ENCODE measurements around the gene IFNGR1.
"Not testable (repeated sequence)": the region's sequence is repeated elsewhere in the genome, so short reads cannot be mapped to it uniquely, and the experiment has no call there.

Gene IFNGR1

DNA sequence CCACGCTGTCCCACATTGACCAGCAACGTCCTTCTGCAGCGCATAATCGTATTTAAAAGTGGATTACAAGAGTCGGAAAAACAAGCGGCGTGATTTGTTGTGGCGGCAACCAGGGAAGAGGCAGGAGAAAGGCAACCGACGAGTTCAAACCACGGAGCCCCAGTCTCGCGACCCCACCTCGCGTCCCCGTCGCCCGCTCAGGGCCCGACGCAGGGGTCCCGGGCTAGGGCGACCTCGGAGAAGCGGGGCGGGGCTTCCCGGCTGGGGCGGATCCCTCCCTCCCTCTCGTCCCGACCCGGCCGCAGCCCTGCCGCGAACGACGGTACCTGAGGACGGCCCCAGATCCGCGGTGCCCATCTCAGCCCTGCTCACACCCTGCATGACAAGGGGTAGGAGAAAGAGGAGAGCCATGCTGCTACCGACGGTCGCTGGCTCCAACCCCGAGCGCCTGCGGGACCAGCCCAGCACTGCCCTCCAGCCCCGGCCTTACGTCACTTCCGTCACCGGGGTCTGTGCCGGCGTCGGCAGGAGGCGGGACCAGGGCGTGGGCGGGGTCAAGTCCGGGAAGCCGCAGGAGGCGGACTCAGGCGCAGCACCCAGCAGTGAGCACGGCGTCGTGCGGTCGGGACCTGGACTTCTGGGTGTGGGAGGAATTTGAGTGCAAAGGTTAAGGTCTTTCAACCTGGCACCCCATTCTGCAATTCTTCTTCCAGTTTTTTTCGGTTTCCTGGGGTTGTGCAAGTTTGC, at the start of gene IFNGR1:
IFNGR1 (minus strand) TSS at position 469 of the 747 bp plus-strand sequence; CDS start at position 411, 58 bp downstream.
- DNase-seq, result peak; percentile 40

DNA sequence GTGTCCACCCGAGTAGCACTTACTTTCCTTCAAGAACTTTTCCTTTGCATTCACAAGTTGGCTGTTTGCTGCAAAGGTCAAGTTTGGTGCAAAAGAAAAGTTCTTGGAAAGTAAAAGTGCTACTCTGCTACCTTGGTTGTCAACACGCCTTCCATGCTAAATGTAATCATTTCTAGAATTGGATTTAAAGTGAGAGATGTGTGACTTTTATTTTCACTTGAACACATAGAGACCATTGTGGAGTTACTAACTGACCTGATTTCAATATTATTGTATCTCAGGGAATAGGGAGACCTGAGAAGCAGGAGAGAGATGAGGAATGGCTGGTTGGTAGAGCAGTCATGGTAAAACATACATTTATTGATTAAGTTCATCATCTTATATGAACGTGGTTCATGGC, 49.7 kb upstream of the IFNGR1 start:
- DNase-seq, result no peak

DNA sequence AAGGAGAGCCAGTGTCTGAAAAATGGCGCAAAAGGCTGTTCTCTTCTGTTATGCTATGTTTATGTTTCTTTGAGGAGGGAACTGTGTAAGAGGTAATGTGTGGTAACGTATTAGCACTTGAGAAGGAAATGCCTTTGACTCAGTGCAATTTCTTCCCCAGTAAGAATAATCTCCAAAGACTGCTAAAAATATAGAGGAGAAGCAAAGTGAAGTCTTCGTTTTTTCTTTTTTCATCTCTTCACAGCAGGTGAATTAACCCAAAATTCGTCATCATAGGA, 47.1 kb upstream of the IFNGR1 start:
- DNase-seq, result no peak

DNA sequence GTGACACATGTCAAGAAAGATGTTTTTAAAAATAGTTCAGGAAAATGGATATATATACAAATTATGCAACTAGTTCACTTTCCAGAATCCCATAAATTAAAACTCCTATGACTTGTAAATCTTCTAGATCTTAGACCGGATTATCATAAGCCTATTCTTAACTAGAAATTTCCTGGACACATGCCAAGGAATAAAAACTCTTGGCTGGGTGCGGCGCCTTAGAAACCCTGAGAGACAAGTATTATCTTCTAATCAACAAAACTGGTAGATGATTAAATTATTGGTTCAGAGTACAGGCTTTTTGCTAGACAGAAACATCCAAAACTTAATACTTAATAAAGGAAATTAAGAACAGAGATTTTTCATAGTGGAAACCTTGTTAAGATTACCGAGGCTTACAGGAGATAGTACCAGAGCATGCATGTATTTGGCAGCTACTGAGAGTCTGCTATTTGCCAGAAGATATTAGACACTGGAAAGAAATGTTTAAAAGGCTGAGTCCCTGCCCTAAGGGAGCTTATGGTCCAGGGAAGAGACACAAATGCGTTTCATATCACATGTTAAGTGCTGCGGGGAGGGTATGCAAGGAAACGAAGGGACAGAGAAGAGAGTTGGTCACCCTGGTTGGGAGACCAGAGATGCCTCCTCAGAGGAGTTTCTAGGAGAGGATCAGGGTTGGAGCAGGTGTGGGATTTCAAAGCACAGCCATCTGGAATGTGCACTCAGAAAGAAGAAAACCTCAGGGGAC, 46.5 kb upstream of the IFNGR1 start:
- DNase-seq, result no peak

DNA sequence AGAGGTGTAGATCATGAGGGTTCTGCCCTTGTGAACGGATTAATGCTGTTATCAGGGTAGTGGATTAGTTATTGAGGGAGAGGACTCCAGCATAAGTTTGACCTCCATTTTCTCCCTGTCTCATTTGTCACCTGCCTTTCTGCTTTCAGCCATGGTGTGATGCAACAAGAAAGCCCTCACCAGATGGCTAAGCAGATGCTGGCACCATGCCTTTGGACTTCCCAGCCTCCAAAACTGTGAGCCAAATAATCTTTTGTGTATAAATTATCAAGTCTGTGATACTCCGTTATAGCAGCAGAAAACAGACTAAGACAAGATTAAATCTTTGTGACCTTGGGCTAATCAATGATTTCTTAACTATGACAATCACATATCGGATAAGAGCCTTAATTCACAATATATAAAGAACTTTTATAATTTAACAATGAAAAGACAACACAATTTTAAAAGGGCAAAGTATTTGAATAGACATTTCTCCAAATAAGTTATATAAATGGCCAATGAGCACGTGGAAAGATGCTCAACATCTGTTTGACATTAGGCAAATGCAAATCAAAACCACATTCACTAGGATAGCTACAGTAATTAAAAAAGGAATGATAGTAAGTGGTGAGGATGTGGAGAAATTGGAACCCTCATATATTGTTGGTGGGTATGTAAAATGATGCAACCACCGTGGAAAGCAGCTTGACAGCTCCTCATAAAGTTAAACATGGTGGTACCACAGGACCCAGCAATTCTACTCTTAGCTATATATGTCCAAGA, 45.3 kb upstream of the IFNGR1 start:
- no peak for DNase-seq

DNA sequence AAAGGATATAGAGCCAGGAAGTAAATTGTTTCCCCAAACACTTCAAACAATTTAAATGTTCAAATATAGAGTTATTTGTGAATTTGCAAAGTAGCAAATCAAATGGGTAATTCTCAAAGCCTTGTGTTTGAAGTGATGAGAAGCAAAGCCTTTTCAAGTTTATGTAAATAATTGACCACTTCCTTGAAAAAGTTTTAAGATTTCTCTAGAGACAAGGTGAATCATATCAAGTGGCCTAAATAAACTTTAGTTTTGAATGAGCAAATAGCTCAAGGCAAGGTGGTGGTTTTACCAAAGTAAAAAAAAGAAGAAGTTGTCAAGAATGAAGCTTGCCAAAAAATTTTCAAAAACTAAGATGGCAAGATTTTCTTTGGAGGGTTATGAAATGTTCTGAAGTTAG, 42.6 kb upstream of the IFNGR1 start:
- DNase-seq, result no peak

DNA sequence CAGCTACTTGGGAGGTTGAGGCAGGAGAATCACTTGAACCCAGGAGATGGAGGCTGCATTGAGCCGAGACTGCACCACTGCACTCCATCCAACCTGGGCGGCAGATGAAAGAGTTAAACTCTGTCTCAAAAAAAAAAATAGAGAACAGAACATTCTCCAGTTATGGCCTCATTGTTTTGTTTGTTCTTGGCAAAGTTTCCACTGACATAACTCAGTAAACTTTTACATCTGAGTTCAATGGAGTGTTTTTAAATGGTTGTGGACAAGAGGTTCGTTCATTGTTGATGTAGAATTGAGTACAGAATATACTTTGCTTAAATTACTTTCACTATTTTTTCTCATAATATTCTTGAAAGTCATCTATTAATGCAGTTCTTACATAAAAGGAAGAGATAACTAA, 42.2 kb upstream of the IFNGR1 start:
- no peak for DNase-seq

DNA sequence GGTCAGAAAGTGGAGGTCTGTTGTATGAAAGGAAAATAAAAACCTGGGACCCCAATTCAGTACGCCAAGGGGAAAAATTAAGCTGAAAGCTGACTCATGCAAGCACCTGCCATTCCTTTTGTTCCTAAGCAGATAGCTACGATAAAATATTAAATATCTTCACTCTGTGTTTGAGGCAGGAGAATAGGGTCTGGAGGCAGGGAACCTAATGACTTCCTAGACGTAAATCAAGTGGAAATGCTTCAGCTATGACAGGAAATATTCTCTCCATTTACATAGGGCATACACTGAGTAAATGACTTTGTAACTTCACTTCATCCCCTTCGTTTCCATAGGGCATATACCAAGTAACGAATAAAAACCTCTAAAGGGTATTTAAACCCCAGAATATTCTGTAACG, 41.0 kb upstream of the IFNGR1 start:
- DNase-seq, result no peak

DNA sequence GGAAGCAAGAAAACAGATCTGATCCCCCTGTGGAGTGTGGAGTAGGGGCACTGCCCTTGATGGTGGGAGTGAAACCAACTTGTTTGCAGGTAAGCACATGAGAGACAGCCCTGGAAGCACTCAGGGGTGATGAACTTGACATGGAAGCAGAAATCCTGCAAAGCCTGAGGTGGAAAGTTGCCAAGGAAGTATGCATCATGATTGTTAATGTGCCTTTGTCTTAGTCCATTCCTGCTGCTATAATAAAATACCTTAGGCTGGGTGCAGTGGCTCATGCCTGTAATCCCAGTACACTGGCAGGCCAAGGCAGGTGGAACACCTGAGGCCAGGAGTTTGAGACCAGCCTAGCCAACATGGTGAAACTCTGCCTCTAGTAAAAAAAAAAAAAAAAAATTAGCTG, 40.2 kb upstream of the IFNGR1 start:
- no peak for DNase-seq

DNA sequence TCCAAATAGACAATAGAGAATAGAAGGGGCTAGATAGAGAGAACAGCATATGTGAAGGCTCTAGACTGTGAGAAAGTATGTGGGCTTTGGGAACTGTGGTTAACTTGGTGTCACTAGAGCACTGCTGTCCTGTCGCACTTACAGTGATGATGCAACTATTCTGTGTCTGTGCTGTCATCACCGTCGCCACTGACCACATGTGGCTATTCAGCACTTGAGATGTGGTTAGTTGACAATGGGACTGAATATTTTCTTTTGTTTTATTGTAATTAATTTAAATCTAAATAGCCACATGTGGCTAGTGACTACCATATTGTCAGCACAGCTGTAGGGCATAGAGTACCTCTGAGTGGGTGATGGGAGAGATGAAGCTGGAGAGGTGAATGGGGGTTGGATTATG, 39.0 kb upstream of the IFNGR1 start:
- no peak for DNase-seq

DNA sequence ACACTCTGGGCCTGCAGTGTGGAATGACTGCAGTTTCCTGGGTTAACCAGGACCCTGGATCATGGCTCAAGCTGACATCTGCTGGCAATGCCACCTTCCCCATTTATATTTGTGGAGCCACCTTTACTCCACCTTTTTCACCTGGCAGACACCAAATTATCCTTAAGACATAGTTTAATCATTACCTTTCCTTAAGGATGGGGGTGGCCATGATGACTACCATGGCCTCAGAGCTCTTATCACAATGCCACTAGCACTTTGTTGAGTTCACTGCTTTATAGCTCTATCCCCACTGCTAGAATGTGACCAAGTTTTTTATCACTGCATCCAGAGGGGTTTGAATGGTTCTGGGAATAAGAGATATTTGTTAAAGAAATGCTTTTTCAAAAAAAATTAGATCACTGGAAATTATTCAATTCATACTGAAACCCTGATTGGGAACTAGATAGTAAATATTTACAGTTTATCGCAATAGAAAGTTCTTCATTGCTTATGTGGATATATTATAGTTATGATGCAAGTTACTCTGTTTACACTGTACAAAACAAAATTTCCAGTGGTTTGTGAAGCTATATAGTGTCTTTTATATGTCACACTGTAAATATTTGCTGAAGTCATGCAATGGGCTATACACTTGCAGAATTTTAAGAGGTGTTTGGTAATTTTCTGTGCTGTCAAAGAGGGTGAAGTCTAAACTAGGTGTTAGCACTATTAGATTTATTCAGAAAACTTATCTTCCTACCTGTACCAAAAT, 37.3 kb upstream of the IFNGR1 start:
- no peak for DNase-seq

DNA sequence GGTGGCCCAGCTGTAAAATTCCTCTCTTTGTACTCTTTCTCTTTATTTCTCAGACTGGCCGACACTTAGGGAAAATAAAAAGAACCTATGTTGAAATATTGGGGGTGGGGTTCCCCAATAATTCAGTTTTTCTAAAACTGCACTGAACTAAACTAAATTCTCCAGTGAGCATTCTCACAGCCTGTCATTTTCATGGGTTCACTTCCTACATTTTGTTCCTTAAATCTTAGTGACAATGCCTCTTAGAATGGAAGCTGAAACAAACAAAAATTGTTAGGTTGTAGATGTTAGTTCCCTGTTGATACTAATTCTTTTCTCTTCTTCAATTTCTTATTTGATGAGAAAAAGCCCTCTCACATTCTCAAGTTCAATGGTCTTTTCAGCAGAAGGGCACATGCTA, 35.8 kb upstream of the IFNGR1 start:
- DNase-seq, result no peak

DNA sequence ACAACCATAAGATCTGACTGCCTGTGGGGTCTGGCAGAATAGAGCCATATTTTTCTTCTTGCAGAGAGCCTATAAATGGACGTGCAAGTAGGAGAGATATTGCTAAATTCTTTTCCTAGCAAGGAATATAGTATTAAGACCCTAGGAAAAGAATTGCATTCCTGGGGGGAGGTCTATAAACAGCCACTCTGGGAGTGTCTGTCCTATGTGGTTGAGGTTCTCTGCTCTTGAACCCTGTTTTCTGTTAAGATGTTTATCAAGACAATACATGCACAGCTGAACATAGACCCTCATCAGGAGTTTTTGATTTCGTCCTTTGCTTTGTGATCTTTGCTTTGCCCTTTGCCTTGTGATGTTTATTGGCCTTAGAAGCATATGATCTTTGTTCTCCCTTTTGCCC, 35.2 kb upstream of the IFNGR1 start:
- DNase-seq, result not testable (repeated sequence)

DNA sequence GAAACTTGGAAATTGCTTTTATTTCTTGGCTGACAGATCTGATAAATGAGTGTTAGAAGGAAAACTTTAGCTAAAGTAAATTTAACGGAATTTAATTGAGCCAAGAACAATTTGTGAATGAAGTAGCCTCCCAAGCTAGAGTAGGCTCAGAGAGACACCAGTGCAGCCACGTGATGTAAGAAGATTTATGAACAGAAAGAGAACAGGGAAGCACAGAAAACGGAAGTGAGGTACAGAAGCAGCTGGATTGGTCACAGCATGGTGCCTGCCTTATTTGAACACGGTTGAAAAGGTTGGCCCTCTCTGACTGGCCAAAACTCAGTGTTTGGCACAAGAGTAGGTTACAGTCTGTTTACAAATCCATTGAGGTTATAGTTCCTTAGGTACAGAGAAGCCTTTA, 29.5 kb upstream of the IFNGR1 start:
- no peak for DNase-seq

DNA sequence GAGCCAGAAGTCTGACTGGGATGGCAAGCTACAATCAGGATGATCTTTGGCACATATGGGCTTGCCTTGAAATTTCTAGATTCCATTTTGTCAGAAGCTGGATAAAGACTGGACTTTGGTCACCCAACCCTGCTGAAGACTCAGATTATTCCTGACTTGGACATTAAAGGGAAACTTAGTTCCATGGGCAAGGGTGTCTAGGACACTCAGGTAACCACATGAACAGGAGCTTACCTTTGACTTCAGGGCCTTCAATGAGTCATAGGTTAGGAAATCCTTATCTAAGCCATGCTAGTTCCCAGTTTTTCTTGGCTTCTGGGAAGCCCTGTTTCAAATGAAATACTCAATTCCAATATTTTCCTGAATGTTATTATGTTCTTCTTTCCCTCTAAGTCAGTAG, 28.5 kb upstream of the IFNGR1 start:
- DNase-seq, result no peak

DNA sequence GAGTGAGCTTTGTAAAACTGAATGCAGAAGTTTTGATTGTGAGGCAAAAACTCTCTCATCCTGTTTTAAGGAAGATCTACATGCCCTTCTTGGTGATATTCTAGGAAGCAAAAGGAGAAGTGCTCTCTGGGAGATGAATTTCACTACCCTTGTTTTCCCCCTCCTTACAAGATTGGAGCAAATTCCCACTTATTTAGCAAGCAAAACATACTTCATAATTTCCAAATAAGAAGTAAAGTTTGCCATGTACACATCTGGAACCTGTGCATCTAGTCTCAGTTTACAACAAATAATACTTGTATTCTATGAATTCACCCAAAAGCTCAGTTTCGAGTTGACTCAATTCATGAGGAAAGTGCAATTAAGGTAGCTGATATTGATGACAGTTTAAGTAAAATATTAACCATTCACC, 27.6 kb upstream of the IFNGR1 start:
- DNase-seq, result no peak

DNA sequence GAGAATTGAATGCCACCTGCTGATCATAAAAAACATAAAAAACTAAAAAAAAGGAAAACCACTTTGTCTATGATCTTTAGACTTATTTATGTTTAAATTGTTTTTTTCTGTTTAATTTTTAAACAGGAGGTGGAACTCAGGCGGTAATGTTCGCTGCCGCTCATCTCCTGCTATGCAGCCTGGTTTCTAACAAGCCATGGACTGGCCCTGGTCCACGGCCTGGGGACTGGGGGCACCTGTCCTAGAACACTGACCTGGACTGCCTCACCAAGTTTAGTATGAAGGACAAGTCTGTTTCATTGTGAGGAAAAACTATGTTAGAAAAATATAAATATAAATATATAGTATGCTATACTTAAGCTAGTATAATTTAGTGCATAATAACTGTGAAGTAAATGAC, 27.0 kb upstream of the IFNGR1 start:
- no peak for DNase-seq

DNA sequence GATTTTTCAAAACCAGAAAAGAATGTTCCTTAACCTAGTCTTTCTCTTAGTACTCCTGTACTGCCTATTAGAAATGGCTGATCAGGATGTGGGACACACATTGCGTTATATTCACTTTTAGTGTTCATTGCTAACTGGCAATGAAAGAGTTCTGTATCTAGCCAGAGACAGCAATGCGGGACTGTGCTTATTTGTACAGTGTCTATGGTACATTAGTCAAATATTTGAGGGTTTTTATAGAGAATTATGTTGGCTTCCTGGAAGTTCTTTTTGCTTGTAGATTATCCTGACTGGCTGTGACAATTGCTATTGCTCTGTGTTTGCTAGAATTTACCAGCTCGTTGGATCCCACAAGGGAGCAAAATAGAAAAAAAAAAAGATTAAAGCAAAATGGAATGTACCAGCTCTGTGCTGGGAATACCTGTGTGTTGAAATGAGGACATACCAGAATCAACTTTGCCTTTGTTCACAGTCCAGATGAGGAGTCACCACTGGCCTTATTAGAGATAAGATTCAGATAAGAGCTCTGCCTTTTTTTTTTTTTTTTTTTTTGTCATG, 22.4 kb upstream of the IFNGR1 start:
- no peak for DNase-seq

DNA sequence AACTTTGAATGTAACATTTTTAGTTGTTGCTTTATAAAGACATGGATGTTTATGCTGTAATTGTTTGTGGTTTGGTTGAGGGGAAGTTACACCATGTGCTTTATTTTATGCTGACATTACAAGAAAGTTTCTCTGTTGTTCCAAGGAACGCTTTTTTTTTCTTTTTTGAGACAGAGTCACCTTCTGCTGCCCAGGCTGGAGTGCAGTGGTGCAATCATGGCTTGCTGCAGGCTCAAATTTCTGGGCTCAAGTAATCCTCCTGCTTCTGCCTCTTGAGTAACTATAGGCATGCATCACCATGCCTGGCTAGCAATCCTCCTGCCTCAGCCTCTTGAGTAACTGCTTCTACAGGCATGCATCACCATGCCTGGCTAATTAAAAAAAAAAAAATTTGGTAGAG, 21.0 kb upstream of the IFNGR1 start:
- no peak for DNase-seq

DNA sequence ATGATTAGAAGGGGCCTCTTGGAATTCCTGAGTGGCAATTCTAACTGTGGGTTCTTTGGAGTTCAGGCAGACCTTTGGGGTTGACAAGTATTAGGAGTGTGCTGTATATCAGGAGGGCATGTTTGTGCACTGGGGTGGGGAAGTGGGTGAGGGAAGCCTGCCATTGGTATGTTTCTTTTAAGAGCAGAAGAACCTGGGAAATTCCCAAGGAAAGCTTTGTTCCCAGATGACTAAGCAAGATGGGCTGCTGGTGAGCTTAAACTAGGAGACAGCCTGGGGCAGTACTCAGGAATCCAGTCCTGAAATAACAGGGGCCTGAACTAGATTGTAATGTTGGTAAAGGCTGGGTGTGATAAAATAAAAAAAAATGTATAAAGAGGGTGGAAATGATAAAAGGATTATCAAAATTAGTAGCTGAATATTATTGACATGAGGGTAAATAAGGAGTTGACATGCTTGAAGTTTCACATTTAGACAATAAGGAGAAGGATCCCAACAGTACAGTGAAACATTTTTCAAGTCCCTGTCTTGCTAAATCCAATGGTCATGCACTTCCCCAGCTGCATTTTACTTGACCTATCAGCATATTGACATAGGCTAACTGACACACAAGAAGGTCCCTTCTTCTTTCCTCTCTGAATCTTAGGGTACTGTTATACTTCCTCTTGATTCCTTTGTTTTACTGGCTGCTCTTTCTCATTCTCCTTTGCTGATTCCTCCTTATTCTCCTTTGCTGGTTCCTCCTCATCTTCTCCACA, 18.4 kb upstream of the IFNGR1 start:
- no peak for DNase-seq

DNA sequence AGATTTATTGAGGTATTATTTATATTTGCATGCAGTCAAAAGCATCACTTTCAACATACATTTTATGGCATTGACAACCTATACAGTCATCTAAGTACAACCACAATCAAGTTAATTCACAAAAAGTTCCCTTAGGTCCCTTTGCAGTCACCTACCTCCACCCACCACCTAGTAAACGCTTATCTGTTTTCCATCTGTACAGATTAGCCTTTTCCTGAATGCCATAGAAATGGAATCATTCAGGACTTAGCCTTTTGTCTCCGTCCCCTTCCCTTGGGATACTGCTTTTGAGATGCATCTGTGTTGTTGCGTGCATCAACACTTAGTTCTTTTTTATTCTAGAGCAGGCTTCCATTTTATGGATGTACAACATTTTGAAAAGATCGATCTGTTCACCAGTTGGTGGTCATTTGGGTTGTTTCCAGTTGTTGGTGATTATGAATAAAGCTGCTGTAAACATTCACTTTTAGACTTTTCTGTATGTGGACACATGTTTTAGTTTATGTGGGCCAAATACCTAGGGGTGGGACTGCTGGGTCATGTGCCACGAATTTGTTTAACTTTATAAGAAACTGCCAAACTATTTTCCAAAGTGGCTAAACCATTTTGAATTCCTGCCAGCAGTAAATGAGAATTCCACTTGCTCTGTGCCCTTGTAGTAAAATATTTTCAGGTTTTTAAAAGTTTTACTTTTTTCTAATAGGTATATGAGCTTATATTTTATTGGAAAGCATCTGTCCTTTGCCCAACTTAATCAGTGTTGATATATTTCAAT, 17.6 kb upstream of the IFNGR1 start:
- no peak for DNase-seq

All from NCI-H2029 (cell line).